ENCODE data around the gene PRIMPOL.
A peak's percentile ranks its signal among the peaks of the same experiment; 100 is the strongest.
"Not testable (repeated sequence)": the region's sequence is repeated elsewhere in the genome, so short reads cannot be mapped to it uniquely, and the experiment has no call there.

The PRIMPOL gene, protein sequence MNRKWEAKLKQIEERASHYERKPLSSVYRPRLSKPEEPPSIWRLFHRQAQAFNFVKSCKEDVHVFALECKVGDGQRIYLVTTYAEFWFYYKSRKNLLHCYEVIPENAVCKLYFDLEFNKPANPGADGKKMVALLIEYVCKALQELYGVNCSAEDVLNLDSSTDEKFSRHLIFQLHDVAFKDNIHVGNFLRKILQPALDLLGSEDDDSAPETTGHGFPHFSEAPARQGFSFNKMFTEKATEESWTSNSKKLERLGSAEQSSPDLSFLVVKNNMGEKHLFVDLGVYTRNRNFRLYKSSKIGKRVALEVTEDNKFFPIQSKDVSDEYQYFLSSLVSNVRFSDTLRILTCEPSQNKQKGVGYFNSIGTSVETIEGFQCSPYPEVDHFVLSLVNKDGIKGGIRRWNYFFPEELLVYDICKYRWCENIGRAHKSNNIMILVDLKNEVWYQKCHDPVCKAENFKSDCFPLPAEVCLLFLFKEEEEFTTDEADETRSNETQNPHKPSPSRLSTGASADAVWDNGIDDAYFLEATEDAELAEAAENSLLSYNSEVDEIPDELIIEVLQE

DNA sequence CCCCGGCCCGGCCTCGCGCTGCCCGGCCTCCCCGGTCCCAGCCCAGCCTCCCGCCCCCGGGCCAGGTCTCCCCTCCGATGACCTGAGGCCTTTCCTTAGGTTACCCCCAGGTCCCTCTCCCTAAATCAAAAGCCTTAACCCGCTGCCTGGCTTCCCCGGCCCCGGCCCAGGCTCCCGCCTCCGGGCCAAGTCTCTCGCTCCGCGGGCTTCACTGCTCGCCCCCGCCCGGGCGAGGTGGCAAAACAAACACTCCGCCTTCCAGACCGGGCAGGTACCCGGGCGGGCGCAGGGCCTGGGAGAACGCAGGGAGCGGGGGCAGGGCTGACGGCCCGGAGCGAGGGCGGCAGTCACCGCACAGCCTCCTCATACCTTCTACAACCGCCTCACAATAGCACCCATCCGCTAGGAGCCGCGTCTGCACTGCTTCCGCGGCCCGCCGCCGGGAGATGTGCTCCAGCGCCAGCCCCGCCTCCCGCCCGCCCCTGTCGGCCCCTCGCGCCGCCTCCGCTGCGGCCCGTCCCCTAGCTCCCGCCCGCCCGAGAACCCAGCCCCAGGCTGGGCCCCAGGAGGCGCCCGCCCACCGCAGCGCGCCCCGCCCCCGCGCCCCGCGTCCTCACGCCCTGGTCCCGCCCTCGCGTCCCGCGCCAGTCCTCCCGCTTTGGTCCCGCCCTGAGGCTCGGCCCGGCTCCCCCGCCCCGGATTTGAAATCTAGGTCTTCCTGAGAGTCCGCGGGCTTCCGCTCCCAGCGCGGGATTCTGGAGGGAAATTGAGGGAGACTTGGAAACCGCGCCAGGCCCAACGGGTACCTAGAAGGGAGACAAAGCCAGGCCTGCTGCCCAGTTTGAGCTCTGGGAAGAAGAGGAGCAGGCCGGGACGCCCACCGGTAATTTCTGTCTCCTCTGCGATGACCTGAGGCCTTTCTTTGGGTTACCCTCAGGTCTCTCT lies at the start of gene PRIMPOL, which contains the start of gene CASP3:
TSS of gene PRIMPOL (plus strand) at position 713 of the 945 bp plus-strand sequence. CDS start 7,403 bp downstream, outside the sequence.
TSS of gene CASP3 (minus strand) at position 422 of the 945 bp plus-strand sequence. CDS start 10,994 bp downstream, outside the sequence.
- peak; percentile 65 for DNase-seq

DNA sequence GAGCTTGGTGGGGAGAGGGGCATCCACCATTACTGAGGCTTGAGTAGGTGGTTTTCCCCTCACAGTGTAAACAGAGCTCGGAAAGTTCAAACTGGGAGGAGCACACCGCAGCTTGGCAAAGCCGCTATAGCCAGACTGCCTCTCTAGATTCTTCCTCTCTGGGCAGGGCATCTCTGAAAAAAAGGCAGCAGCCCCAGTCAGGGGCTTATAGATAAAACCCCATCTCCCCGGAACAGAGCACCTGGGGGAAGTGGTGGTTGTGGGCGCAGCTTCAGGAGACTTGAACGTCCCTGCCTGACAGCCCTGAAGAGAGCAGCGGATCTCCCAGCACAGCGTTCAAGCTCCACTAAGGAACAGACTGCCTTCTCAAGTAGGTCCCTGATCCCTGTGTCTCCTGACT lies 48.6 kb upstream of the PRIMPOL start:
- not testable (repeated sequence) for DNase-seq

DNA sequence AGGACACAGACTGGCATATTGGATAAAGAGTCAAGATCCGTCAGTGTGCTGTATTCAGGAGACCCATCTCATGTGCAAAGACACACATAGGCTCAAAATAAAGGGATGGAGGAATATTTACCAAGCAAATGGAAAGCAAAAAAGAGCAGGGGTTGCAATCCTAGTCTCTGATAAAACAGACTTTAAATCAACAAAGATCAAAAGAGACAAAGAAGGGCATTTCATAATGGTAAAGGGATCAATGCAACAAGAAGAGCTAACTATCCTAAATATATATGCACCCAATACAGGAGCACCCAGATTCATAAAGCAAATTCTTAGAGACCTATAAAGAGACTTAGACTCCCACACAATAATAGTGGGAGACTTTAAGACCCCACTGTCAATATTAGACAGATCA lies 46.7 kb upstream of the PRIMPOL start:
- not testable (repeated sequence) for DNase-seq

DNA sequence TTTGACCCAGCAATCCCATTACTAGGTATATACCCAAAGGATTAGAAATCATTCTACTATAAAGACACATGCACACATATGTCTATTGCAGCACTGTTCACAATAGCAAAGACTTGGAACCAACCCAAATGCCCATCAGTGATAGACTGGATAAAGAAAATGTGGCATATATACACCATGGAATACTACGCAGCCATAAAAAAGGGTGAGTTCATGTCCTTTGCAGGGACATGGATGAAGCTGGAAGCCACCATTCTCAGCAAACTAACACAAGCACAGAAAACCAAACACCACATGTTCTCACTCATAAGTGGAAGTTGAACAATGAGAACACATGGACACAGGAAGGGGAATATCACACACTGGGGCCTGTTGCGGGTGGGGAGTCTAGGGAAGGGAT lies 42.1 kb upstream of the PRIMPOL start:
- not testable (repeated sequence) for DNase-seq

DNA sequence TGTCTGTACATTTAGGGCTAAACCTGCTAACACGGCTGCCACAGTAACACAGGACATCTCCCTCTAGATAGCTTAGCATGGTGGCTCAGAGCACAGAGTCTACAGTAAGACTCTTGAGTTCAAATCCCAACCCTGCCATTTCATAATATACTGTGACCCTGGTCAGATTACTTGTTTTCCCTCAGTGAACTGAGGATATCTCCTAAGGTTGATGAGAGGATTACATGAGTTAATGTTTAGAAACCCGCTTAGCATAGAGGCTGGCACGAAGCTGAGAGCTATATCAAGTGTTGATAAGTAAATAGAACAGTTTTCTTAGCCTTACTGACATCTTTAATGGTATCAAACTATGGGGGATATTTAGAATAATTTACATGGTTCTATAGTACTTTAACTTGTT lies 37.5 kb upstream of the PRIMPOL start:
- DNase-seq = no peak

DNA sequence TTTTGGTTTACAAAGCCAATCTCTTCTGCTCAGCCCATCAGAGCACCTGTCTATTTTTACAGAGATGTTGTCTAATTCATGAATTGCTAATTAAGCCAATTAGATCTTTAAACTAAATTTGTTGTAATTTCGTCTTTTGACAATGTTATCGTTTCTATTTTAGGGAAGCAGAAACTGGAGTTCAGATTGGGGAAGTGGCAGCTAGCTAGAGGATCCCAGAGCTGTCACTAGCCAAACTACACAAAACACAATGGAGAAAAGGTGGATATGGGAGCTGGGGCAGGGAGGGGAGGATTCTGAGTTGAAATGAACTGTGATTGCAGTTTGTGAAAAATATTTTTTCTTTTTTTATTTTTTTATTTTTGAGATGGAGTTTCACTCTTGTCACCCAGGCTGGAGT lies 36.1 kb upstream of the PRIMPOL start:
- DNase-seq = no peak

DNA sequence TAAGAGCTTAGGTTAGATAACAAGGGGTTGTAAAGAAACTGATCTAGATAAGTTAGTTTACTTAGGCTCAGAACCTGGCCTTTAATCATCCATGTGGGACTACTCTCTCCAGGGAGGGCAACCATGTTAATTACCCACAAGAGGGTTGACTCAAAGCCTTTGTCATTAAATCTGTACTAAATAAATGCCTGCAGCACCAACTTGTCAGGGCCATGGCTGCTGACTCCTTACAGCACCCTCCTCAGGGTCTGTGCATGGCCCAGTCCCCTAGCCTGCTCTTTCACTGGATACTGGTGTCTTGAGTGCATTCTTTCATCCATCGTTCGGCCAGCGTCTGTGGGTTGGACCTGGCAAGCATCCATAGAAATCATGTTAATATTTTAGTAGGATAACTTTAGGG lies 35.0 kb upstream of the PRIMPOL start:
- DNase-seq = no peak

DNA sequence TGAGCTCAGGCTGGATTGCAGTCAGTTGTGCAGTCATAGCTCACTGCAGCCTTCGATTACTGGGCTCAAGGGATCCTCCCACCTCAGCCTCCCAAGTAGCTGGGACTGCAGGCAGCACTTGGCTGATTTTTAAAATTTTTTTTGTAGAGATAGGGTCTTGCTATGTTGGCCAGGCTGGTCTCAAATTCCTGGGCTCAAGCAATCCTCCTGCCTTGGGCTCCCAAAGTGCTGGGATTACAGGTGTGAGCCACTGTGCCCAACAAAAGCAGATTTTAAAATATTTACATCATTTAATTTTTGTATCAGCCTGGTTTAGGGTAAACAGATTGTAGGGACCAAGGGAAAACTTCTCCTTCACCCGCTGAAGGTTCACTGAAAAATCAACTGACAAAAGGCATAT lies 33.4 kb upstream of the PRIMPOL start:
- not testable (repeated sequence) for DNase-seq

DNA sequence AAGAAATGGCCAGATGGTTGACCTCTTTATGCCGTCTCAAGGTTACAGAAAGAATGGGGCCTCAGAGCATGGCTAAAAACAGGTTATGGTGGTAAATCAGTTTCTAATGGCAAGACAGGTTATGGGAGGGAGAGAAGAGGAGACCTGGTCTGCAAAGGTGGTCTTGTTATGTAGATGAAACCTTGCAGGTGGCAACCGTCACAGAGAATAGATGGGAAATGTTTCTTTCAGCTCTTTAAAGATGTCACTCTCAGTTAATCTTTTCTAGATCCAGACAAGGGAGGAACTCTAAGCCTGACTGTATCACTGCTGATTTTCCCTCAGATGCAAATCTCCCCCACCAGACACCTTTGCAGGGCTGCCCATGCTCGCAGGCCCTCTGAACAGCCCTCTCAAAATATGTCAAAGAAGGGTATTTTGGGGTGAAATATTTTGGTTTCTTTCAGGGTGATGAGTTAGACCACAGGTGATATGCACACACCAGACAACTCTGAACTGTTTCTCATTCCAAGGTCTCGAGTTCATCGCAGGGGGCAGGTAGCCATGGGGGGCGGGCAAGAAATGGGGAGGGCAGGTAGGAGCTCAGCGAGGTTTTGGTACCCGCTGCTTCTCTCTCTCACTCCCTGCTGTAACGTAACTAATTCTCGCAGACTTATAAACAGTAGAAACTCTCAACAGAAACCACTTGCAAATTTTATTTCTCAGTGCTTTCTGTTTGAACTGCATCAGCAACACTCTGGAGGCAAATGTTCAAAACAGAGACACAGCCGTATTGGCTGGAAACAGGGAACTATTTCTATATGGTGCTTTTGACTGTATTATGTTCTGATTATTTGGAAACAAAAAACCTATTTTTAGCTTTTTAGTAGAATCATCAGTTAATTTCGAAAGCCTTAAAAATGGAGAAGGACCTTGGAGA lies 32.6 kb upstream of the PRIMPOL start:
- no peak for DNase-seq

DNA sequence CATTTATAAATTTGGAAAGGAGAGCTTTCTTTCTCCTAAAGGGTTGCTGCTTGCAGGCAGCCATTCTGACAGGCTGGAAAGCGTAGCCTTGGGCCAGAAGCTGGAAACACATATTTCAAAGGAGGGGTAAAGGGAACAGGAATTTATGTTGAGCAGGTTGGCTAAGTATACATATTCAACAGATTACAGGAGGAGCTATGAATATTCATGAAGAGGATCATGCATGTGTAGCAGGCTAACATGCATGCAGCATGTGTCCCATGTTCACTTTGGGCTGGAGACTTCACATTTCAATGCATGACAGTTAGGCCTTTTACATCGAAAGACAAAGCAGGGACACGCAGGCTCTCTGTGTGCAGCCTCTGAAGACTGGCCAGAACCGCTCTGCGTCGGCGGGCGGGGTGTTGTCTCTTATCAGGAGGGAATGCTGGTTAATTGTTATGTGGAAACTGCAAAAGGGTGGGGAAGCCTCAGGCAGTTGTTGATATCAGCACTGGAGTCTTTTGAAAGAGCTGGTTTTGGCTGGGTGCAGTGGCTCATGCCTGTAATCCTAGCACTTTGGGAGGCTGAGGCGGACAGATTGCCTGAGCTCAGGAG lies 31.8 kb upstream of the PRIMPOL start:
- no peak for DNase-seq

DNA sequence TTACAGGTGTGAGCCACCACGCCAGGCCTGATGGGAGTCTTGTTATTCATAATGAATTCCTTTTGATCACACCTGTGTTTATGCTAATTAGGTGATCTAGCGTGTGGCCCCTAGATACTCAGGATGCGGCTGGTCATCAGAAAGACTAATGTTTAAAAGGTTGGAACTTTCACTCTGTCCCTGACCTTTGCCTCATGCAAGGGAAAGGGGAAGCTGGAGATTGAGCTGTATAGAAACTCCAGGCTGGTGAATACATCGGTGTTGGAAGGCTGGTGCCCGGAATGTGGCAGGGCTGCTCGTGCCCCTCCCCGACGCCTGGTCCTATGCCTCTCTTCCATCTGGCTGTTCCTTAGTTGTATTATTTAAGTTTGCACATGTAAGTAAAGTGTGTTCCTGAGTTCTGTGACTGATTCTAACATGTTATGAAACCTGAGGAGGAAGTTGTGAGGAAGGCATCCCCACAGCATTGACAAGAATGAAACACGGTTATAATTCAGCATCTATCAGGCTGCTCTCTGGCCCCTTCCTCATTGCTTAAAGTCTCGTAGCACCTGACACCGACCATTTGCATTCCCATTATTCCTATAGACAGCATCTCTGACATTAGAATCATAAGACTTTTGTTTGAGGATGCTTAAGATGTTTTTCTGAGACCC lies 29.2 kb upstream of the PRIMPOL start:
- no peak for DNase-seq

DNA sequence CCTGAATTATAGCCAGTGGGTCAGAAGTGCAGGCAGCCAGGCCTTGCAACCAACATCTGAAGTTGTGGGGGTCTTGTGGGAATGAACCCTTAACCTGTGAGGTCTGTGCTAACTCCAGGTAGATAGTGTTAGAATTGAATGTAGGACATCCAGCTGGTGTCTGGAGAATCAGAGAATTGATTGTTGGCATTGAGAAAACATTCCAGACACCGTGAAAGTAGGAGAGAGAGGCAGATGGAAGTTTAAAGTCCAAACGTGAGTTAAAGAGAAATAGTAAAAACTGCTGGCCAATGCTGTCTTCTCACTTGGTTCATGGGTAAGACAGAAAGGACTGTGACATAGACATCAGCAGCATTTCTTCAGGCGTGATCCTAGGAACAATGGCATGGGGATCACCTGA lies 28.0 kb upstream of the PRIMPOL start:
- DNase-seq = no peak

DNA sequence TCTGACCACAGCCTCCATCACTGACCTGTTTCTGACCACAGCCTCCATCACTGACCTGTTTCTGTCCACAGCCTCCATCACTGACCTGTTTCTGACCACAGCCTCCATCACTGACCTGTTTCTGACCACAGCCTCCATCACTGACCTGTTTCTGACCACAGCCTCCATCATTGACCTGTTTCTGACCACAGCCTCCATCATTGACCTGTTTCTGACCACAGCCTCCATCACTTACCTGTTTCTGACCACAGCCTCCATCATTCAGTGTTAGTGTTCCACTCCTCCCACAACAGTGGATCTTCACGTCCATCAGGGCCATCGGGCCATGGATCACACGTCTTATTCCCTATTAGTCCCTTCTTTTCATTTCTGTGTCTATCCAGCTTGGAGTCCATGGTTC lies 25.0 kb upstream of the PRIMPOL start:
- DNase-seq = not testable (repeated sequence)

DNA sequence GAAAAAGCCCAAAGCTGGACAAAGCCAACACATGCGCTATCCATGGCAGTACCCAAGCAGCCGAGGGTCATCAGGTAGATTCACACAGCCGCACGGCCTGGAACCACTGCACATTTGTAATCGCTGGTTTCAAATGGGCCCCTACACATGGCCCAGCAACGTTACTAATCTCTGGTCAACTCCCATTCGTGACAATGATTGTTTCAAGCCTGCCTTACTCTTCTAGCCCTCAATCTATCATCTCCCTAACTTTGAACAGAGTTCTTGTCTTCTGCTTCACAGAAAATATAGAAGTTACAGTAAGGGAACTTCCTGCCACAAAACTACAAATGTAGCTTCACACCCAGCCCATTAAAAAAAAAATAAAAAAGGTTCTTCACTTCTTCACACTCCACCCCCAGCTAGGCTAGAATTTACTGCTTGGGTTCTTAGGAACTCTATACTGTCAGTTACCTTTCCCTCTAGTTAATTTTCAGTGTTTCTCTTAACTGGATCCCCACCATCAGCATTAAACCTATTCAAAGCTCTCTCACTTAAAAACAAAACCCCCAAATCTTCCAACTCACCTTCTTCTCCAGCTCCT lies 24.5 kb upstream of the PRIMPOL start:
- no peak for DNase-seq

DNA sequence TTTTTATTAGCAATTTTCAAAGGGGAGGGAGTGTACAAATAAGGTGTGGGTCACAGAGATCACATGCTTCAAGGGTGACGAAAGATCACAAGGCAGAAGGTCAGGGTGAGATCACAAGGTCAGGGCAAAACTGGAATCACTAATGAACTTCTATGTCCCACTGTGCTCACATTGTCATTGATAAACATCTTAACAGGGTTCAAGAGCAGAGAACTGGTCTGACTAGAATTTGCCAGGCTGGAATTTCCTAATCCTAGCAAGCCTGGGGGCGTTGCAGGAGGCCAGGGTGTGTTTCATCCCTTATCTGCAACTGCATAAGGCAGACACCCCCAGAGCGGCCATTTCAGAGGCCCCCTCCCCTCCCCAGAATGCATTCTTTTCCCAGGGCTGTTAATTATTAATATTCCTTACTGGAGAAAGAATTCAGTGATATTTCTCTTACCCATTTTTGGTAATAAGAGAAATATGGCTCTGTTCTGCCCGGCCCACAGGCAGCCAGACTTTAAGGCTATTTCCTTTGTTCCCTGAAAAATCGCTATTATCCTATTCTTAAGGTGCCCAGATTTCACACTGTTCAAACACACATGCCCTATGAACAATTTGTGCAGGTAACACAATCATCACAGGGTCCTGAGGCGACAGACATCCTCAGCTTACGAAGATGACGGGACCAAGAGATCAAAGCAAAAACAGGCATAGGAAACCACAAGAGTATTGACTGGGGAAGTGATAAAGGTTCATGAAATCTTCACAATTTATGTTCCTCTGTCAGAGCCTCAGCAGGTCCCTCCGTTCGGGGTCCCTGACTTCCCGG lies 23.5 kb upstream of the PRIMPOL start:
- DNase-seq = not testable (repeated sequence)

DNA sequence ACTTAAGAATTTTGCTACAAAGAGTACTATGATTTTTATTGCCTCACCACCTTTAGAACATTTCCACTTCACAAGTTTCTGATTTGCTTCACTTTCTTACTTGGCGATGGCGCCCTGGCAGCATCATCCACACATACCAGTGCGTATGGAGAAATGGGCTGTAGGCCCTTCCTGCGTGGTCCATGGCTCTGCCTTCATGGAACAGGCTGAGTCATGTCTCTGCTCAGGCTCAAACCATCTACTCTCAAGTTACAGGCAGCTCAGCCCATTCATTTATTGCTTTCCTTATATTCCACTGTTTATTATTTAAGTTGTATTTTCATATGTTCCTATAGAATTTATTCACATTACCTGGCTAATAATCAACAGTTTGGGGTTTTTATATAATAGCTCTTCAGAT lies 21.4 kb upstream of the PRIMPOL start:
- DNase-seq = no peak

DNA sequence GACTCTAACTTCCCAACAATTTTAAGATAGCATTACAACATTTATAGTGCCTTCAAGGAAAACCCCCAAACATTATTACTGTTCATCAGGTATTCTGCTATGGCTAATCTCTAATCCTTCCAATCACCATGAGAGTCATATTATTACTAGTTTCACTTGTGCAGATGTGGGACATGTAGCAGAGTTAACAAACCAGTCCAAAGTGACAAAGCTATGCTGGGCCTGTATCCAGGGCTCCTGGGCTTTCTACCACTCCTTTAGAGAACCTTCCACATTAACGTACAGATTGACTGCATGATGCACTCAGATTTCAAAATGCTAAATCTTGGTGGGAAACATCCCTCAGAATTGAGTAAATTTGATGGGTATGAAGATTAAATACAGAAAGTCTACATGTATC lies 16.7 kb upstream of the PRIMPOL start:
- no peak for DNase-seq

DNA sequence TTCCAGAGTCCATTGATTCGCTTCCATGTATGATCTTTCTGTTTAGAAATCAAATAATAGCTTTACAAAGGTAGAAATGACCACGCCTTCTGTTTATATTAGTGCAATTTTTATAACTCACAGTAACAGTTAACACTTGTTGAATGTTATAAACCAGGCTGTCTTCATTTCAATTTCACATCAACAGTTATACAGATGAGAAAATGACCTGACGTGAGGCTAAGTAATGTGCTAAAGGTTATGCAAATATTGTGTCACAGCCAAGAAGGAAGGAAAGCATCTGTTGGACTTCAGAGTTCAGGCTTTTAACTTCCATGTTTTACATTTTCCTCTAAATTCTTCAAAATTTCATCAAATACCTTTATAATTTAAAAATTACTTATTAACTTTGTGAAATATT lies 14.2 kb upstream of the PRIMPOL start:
- no peak for DNase-seq

DNA sequence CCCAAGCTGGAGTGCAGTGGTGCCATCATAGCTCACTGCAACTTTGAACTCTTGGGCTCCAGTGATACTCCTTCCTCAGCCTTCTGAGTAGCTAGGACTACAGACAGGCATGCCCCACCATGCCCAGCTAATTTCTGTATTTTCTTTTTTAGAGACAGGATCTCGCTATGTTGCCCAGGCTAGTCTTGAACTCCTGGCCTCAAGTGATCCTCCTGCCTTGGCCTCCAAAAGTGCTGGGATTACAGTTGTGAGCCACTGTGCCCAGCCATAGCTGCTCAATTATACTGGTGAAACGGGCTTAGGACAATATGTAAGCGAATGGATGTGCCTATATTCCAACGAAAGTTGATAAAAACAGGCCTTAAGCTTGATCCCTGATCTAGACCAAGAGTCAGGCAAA lies 13.4 kb upstream of the PRIMPOL start:
- DNase-seq = no peak

DNA sequence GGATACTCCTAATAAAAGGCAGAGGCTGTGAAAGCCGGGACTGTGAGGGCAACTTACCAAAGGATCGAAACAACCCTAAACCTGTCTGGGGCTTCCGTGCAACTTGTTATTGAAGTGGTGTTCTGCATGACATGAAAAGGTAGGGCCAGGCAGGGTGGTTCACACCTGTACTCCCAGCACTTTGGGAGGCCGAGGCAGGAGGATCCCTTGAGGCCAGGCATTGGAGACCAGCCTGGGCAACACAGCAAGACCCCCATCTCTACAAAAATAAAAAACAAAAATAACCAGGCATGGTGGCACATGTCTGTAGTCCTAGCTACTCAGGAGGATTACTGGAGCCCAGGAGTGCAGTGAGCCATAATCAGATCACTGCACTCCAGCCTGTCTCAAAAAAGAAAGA lies 12.6 kb upstream of the PRIMPOL start:
- DNase-seq = no peak

Measured in DMS79 (cell line).